H1 (cell line): ENCODE results near the gene PRKCH. TPM values are rescaled to one million over a fixed set of nuclear protein-coding genes. Genes with fewer than 3 reads are reported as not detected.

Experiments
- CTCF ChIA-PET: fragments of 300-600 bp; sonication (Branson Sonifier 250); formaldehyde crosslinking; loops from one replicate; lab custom pipeline; 2021; ENCODE audit not compliant: partially characterized antibody; lab: Charles Lee
- POLR2A ChIA-PET: fragments of 300-600 bp; sonication (Branson Sonifier 250); formaldehyde crosslinking; loops from one replicate; lab custom pipeline; 2021; ENCODE audit warnings: inconsistent platforms; ENCODE audit not compliant: partially characterized antibody; lab: Charles Lee
- DNase-seq, 2 experiments: peaks; one replicate each; pipeline versions ENCODE4 v3.0.0 to v3.0.0-alpha.2; 2010 to 2022; ENCODE audit warnings: low spot score in 2 of 2, low read depth in 1 of 2, mixed read lengths in 1 of 2
- FAIRE-seq: peaks from 2 replicates; lab custom pipeline; 2011; peaks lifted over from hg19 to GRCh38; lab: Jason Lieb, UNC
- H2AFZ ChIP-seq: 2 replicates; pipeline ENCODE4 v1.8.1; 2012; ENCODE audit warnings: low read length, inconsistent platforms
- H2AK5ac ChIP-seq: 2 replicates; pipeline ENCODE4 v1.6.1; 2013; ENCODE audit warnings: low read depth, low read length
- H2BK120ac ChIP-seq: replicated peaks from 2 replicates; pipeline ENCODE3; 2013; ENCODE audit warnings: low read depth, low read length, inconsistent platforms
- H2BK12ac ChIP-seq: 2 replicates; pipeline ENCODE4 v1.6.1; 2013; ENCODE audit warnings: low read depth, low read length
- H2BK15ac ChIP-seq: 2 replicates; pipeline ENCODE4 v1.6.1; 2013; ENCODE audit warnings: low read length
- H2BK20ac ChIP-seq: 2 replicates; pipeline ENCODE4 v1.6.1; 2013; ENCODE audit warnings: low read length
- H2BK5ac ChIP-seq: 2 replicates; pipeline ENCODE4 v1.6.1; 2013; ENCODE audit warnings: low read depth, low read length
- H3K14ac ChIP-seq: 2 replicates; pipeline ENCODE4 v1.6.1; 2013; ENCODE audit warnings: inconsistent platforms; ENCODE audit not compliant: insufficient read length
- H3K18ac ChIP-seq: 2 replicates; pipeline ENCODE4 v1.6.1; 2013; ENCODE audit warnings: low read length; ENCODE audit errors: extremely low read depth
- H3K23ac ChIP-seq: 2 replicates; pipeline ENCODE4 v1.6.1; 2013; ENCODE audit warnings: inconsistent platforms; ENCODE audit not compliant: insufficient read length
- H3K23me2 ChIP-seq: 2 replicates; pipeline ENCODE4 v1.6.1; 2013; ENCODE audit warnings: low read depth, low read length
- H3K27ac ChIP-seq: 2 replicates; pipeline ENCODE4 v1.6.1; 2011; ENCODE audit warnings: low read depth, low read length, inconsistent platforms
- H3K27me3 ChIP-seq, 4 experiments: replicated peaks in 1 of 4; 1 replicate in 1 of 4; 2 replicates in 3 of 4; pipeline versions ENCODE4 v1.6.1 to v1.8.1; 2011 to 2013; ENCODE audit warnings: low read length in 3 of 4, mild to moderate bottlenecking in 3 of 4, inconsistent platforms in 2 of 4, mixed read lengths in 2 of 4, moderate library complexity in 1 of 4; ENCODE audit not compliant: control insufficient read depth in 3 of 4, insufficient read depth in 3 of 4; ENCODE audit errors: extremely low read depth in 1 of 4
- H3K36me3 ChIP-seq, 4 experiments: 2 replicates each; pipeline versions ENCODE4 v1.6.1 to v1.8.1; 2011 to 2013; ENCODE audit warnings: mild to moderate bottlenecking in 4 of 4, low read length in 3 of 4, moderate library complexity in 2 of 4, control low read depth in 1 of 4, inconsistent platforms in 1 of 4; ENCODE audit not compliant: insufficient read depth in 4 of 4, control insufficient read depth in 2 of 4
- H3K4ac ChIP-seq: replicated peaks from 2 replicates; pipeline ENCODE3; 2013; ENCODE audit warnings: low read length, low read depth, mixed read lengths, inconsistent platforms; ENCODE audit not compliant: insufficient read length
- H3K4me1 ChIP-seq, 4 experiments: replicated peaks in 1 of 4; 1 replicate in 1 of 4; 2 replicates in 3 of 4; pipeline versions ENCODE4 v1.6.1 to v1.8.1; 2011 to 2013; ENCODE audit warnings: low read length in 3 of 4, inconsistent platforms in 2 of 4, mixed read lengths in 1 of 4; ENCODE audit not compliant: insufficient read depth in 4 of 4, control insufficient read depth in 3 of 4
- H3K4me2 ChIP-seq, 2 experiments: 2 replicates each; pipeline versions ENCODE4 v1.6.1 to v1.8.1; 2011 to 2013; ENCODE audit warnings: low read depth in 2 of 2, low read length in 2 of 2, control low read depth in 1 of 2, inconsistent platforms in 1 of 2, mild to moderate bottlenecking in 1 of 2; ENCODE audit not compliant: insufficient read depth in 1 of 2
- H3K4me3 ChIP-seq, 4 experiments: fragments of 200-600, 300-600 bp in 1 of 4; sonication (generic), shearing (Covaris generic), sonication (Bioruptor Twin) in 1 of 4; 2 replicates each; pipeline versions ENCODE4 v1.5.1 to v1.8.1; 2011 to 2016; ENCODE audit warnings: low read length in 4 of 4, low read depth in 3 of 4, control low read depth in 2 of 4, inconsistent platforms in 2 of 4, mild to moderate bottlenecking in 2 of 4, mixed read lengths in 1 of 4, moderate library complexity in 1 of 4; ENCODE audit not compliant: insufficient read depth in 2 of 4; ENCODE audit errors: extremely low read depth in 1 of 4
- H3K56ac ChIP-seq: replicated peaks from 2 replicates; pipeline ENCODE3; 2013; ENCODE audit warnings: low read depth, mild to moderate bottlenecking, mixed read lengths, low read length, inconsistent platforms; ENCODE audit not compliant: insufficient read length
- H3K79me1 ChIP-seq: 2 replicates; pipeline ENCODE4 v1.6.1; 2013; ENCODE audit warnings: low read depth, low read length, control low read depth
- H3K79me2 ChIP-seq, 2 experiments: 2 replicates each; pipeline versions ENCODE4 v1.6.1 to v1.8.1; 2012 to 2013; ENCODE audit warnings: low read length in 2 of 2, mild to moderate bottlenecking in 2 of 2, inconsistent platforms in 1 of 2; ENCODE audit not compliant: insufficient read depth in 2 of 2, control insufficient read depth in 1 of 2
- H3K9ac ChIP-seq, 4 experiments: replicated peaks in 1 of 4; 1 replicate in 1 of 4; 2 replicates in 3 of 4; pipeline versions ENCODE4 v1.6.1 to v1.8.1; 2011 to 2013; ENCODE audit warnings: low read depth in 3 of 4, low read length in 3 of 4, control low read depth in 2 of 4, mild to moderate bottlenecking in 2 of 4, moderate library complexity in 2 of 4, inconsistent platforms in 1 of 4; ENCODE audit errors: extremely low read depth in 1 of 4
- H3K9me3 ChIP-seq, 2 experiments: 2 replicates each; pipeline versions ENCODE4 v1.6.1 to v1.8.1; 2012 to 2013; ENCODE audit warnings: mild to moderate bottlenecking in 2 of 2, moderate library complexity in 2 of 2, control low read depth in 1 of 2, inconsistent platforms in 1 of 2, low read depth in 1 of 2, low read length in 1 of 2, mixed read lengths in 1 of 2; ENCODE audit not compliant: insufficient read depth in 2 of 2
- H4K20me1 ChIP-seq, 2 experiments: replicated peaks in 1 of 2; 2 replicates each; pipeline versions ENCODE3 to v1.8.1; 2011 to 2013; ENCODE audit warnings: inconsistent platforms in 2 of 2, low read length in 2 of 2, mild to moderate bottlenecking in 1 of 2; ENCODE audit not compliant: insufficient read depth in 2 of 2, control insufficient read depth in 1 of 2
- H4K5ac ChIP-seq: 2 replicates; pipeline ENCODE4 v1.6.1; 2013; ENCODE audit warnings: low read length, low read depth, mixed read lengths, inconsistent platforms; ENCODE audit not compliant: insufficient read length
- H4K8ac ChIP-seq: 2 replicates; pipeline ENCODE4 v1.8.0; 2013; ENCODE audit warnings: mild to moderate bottlenecking, moderate library complexity, low read length, inconsistent platforms; ENCODE audit not compliant: insufficient read depth; ENCODE audit errors: extremely low read depth
- H4K91ac ChIP-seq: replicated peaks from 2 replicates; pipeline ENCODE3; 2013; ENCODE audit warnings: low read length, mixed read lengths, inconsistent platforms; ENCODE audit not compliant: insufficient read length
- TAF7 ChIP-seq: optimal IDR thresholded peaks from 2 replicates; pipeline ENCODE3; 2011; ENCODE audit warnings: low read depth, mild to moderate bottlenecking, inconsistent platforms, low read length, moderate library complexity, borderline replicate concordance
- WGBS, 2 experiments: shearing (Covaris generic) in 1 of 2; methylation state at CpG; one replicate each; pipeline versions ENCODE4 v1.1.6 to v1.1.7; 2013 to 2015; ENCODE audit warnings: low lambda C conversion rate in 2 of 2, mixed read lengths in 2 of 2, inconsistent platforms in 1 of 2, low coverage in 1 of 2, missing lambda C conversion rate in 1 of 2; ENCODE audit not compliant: insufficient replicate concordance in 2 of 2, insufficient coverage in 1 of 2, insufficient read length in 1 of 2; ENCODE audit errors: extremely low coverage in 1 of 2, missing lambda C conversion rate in 1 of 2; 5-methylcytosine and 5-hydroxymethylcytosine counted together
- polyA plus RNA-seq, 7 experiments: library from polyadenylated mRNA; depleted of rRNA in 3 of 7; stranded (reverse) in 5 of 7; unstranded in 2 of 7; fragments of >200 nt in 5 of 7; fragments of 200-250 nt in 2 of 7; gene quantifications; 1 replicate in 5 of 7; 2 replicates in 1 of 7; 4 replicates in 1 of 7; pipeline versions ENCODE4 v1.2.1 to v1.2.3, GENCODE V29; 2011 to 2013; ENCODE audit warnings: missing spikeins in 2 of 7, mixed read lengths in 2 of 7
- total RNA-seq: library from RNA; stranded (reverse); fragmentation: NEBNext Ultra II Directional; extraction: Animal tissue kit (Norgen Biotek cat#: 25700); gene quantifications from 2 replicates; pipeline ENCODE4 v1.2.1, GENCODE V29; 2021

PRKCH gene
- total and polyA plus RNA-seq, 2 of the 8 experiments (the other 6 are each of a cell fraction or from before 2014, with no cell fraction given), result 6.4 to 7.0 TPM

DNA sequence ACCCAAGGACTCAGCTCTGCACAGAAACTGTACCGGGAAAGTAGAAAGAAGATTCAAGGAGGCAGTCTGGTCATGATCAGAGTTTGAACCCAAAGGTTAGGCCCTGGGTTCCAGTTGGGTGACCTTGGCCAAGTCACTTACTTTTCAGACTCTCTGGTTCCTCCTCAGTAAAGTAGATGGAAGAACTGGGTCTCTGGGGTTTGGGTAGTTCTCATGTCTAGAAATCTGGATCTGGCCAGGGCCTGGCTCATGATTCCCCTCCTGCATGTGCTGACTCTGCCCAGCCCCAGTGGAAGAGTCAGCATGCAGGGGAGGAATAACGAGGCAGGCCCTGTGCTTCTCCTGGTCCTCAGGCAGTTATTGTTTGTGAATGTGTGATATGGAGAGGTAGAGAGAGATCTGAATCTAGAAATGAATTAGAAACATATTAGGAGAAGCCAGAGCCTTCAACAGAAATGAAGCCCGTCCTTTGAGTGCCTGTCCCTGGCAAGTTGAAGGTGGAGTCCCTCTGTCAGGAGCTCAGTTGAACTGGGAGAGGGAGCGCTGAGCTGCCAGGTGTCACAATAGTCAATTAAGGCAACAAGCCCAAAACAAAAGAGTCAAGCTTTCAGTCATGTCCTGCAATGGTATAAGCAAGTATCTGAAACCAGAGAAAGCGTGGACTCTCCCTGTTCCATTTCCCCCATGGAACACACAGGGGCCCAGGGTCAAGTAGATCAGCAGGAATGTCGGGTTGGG lies 242.7 kb downstream of the PRKCH start:
- peaks cover 9 to 22% (median 15%) of the 10 kb centered on the region in 4 experiments for H3K4me1 ChIP-seq
- WGBS, 2 experiments, result 77% methylated on average over 6 of the region's 6 CpGs; no CpG with 5 or more reads in 1 of the 2 experiments
- no peak for TF ChIP-seq TAF7

More for the DNA sequence above, 242.7 kb downstream of the PRKCH start:
- H2BK15ac ChIP-seq, result peak overlapping the region; percentile 53
- H2BK5ac ChIP-seq, result no peak overlapping the region
- ChIA-PET CTCF (interaction anchor here (0.8 to 1.1 kb wide), 2 partner anchors 9 to 19 kb away, joined by 3 to 5 read pairs; no protein-coding TSS in a partner anchor), POLR2A (no interaction called here)
- peak overlapping the region; percentile 35; the same call in 1 of the 2 replicates for H2AFZ ChIP-seq
- H4K20me1 ChIP-seq, result no peaks in the 10 kb centered on the region
- no peak overlapping the region for H3K4me2 ChIP-seq
- H2AK5ac ChIP-seq, result no peak overlapping the region
- H2BK12ac ChIP-seq, result peak overlapping the region; percentile 70; the same call in 1 of the 2 replicates
- H4K8ac ChIP-seq, result no peak overlapping the region
- no peak overlapping the region for H3K9ac ChIP-seq
- peaks cover 0 to 3% (median 2%) of the 10 kb centered on the region in 4 experiments; a peak in 2 of 7 replicates for H3K27me3 ChIP-seq
- H3K4me3 ChIP-seq, result no peak overlapping the region
- no peak overlapping the region for H3K56ac ChIP-seq
- no peak overlapping the region for H3K14ac ChIP-seq
- H3K23ac ChIP-seq, result no peak overlapping the region
- H2BK20ac ChIP-seq, result 0 out of 2 replicates have a peak overlapping the region, but pooled peaks have one; percentile 15
- DNase-seq, result no peak
- H3K36me3 ChIP-seq, result no peaks in the 10 kb centered on the region
- no peak overlapping the region for H3K27ac ChIP-seq
- H4K5ac ChIP-seq, result no peak overlapping the region
- peak overlapping the region; percentile 3; the same call in 1 of the 2 replicates for H3K18ac ChIP-seq
- no peak overlapping the region for H2BK120ac ChIP-seq
- H3K4ac ChIP-seq, result no peak overlapping the region
- no peaks in the 10 kb centered on the region for H3K79me2 ChIP-seq
- FAIRE-seq, result no peak
- no peaks in the 10 kb centered on the region for H3K9me3 ChIP-seq
- no peak overlapping the region for H4K91ac ChIP-seq
- H3K79me1 ChIP-seq, result no peaks in the 10 kb centered on the region; the same call in 1 of the 2 replicates
- peaks cover 7% of the 10 kb centered on the region; the same call in 1 of the 2 replicates for H3K23me2 ChIP-seq
